Measurements from ENCODE around the gene PLPP1.

The PLPP1 gene

GRCh38 chr5:55498457-55498856, 36.3 kb downstream of the PLPP1 start:
- DNase-seq, result no peak

DNA sequence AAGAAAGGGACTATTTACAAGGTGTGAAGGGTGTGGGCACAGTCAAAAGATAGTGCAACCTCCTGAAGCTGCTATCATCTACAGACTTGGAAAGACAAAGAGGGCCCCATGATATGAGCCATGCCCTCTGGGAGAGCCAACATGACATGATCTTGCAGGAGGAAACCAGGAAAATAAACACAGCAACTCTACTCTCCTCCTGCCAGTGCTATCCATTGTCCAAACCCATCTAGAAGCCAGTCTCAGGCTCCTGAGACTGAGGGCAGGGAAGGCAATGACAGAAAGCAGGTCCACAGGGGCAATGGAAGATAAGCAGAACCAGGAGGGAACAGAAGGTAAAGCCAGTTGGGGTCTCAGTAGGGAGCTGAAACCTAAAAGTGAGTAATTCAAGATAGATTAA, 37.1 kb downstream of the PLPP1 start:
- no peak for DNase-seq

DNA sequence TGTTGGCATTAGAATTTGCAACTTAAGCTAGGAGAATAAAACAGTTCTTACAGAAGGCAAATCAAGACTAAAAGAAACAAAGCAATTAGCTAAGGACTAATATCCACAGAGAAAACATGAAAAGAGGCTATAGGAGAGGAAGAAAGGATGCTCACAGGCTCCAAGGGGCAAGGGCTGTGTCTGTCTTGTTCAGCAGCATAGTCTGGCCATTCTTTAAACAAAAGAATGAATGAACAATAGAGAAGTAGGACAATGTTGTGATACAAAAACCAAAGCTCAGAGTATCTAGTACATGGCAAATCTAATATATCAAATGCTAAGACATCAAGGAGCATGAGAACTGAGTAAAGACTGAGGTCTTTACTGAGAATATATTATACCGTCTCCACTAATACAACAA, 39.5 kb downstream of the PLPP1 start:
- DNase-seq, result no peak

DNA sequence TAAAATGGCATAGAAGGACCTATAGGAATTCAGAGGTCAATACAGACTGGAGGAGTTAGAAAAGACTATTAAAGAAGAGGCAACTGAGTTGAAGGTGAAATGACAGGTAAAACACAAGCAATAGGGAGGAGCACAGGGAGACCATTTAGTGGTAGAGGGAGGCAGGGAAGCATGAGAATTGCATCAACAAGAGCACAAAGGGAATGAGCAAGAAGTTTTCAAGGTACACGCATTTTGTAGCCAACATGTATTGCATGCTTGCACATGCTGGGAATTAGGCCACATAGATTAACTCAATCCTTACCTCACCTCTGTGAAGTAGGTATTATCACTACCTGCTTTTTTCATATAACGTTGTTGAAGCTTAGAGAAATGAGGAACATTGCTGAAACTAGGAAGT, 42.3 kb downstream of the PLPP1 start:
- DNase-seq, result no peak

DNA sequence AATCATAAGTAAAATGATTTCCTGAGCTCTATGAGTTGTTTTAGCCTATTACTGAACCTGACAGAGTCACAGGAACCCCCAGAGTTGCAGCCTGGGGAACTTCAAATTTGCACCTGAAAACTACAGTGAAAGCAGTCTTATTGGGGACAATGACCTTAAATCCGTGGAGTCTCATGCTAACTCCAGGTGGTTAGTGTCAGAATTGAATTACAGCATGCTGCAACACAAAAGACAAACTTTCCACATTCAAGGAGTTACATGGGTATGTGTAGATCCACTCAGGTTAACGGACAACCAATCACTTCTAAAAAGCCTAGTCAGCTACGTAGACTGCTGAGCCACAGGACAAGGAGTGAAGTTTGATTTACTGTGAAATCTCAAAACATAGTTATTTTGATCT, 49.7 kb downstream of the PLPP1 start:
- no peak for DNase-seq

DNA sequence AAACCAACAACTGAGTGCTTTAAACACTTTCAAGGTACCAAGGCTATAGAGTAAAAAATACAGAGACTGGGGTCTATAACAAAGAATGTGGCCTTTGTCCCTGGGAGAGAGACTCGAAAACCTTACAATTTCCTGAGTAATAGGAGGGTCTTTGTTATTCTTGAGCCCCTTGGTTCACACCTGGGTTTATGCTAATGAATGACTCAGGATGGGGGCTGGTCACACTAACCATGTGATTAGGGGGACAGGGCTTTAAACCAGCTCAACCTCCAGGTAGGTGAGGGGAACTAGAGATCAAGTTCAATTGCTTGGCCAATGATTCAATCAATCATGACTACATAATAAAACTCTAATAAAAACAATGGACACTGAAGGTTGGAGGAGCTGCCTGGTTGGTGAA, 50.2 kb downstream of the PLPP1 start:
- DNase-seq, result no peak

GRCh38 chr5:55483885-55484284, 50.9 kb downstream of the PLPP1 start:
- DNase-seq, result no peak

DNA sequence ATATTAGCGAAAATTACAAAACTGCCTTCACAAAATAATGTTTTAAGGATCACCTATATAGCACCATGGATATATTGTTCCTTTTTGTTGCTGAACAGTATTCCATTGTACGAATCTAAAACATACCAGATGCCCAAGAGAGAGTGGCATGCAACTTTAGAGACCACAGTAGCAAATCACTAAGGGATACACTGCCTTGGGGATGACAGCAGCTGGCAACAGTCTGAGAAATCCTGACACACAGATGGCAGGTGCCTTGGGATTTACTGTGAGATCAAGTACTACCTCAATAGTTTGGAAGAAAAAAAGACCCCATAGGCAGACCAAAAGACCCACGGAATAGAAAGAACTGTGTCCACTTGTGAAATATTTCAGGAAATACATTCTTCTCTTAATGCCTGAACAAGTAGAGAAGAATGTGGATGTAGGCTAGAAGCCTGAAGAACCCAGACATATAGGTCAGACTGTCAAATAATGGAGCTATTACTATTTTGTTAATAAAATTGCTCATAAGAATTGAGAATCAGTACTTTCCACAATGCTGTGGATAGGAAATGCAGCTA, 53.4 kb downstream of the PLPP1 start:
- no peak for DNase-seq

- DNase-seq, result no peak
These were observed 54.0 kb downstream of the PLPP1 start for GRCh38 chr5:55480781-55481180.

DNA sequence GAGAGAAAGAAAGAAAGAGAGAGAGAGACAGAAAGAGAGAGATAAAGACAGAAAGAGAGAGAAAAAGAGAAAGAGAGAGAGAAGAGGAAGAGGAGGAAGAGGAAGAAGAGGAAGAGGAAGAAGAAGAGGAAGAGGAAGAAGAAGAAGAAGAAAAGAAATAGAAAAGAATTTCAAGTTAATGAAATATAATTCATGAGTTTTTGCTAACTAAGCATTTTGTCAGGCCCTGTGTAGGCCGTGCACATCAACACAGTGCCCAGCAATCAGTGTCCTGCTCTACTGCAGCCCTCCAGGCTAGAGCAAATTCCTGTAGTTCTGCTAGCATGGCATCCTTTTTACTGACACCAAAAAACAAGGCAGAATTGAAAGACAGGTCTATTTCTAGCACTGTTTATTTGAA, 62.1 kb downstream of the PLPP1 start:
- no peak for DNase-seq

- DNase-seq, result no peak
These were observed 63.3 kb downstream of the PLPP1 start for GRCh38 chr5:55471468-55471867.

DNA sequence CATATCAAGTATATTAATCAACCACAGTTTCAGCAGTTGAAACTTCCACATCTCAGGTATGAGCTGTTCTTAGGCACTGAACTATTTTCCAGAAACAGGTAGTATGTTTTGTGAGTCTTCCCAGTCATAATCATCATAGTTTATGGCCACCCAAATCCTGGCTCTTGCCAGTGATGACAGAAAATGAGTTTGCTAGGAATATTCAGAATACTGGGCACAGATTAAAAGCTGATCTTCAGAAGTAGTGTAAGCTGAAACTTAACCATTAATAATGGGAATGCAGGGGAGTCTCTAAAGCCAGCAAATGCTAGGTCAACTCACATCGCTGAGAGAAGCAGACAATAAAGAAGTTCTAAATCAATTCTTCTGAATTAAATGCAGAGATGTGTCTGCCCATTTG, 64.5 kb downstream of the PLPP1 start:
- DNase-seq, result no peak

GRCh38 chr5:55469839-55470238, 64.9 kb downstream of the PLPP1 start:
- DNase-seq, result no peak

GRCh38 chr5:55467862-55468551, 66.8 kb downstream of the PLPP1 start:
- no peak for DNase-seq

DNA sequence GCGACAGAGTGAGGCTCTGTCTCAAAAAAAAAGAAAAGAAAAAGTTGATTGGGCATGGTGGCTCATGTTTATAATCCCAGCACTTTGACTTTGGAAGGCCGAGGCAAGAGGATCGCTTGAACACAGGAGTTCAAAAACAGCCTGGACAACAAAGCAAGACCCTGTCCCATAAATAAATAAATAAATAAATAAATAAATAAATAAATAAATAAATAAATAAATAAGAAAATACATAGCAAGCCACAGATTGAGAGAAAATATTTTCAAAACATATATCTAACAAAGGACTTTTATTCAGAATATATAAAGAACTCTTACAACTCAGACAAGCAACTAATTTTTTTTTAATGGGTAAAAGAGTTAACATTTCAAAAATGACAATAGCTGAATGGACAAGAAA, 71.2 kb downstream of the PLPP1 start:
- no peak for DNase-seq

DNA sequence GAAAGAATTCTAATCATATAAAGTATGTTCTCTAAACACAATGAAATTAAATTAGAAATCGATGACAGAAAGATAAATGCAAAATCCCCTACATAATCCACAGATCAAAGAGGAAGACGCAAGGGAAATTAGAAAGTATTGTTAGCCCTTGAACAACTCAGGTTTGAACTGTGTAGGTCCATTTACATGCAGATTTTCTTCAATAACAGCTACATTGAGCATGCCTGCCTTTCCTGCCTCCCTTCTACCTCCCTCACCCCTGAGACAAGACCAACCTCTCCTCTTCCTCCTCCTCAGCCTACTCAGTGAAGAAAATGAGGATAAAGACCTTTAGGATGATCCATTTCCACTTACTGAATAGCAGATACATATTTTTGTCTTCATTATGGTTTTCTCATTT, 75.2 kb downstream of the PLPP1 start:
- DNase-seq, result no peak

- DNase-seq, result peak in 1 of 2 experiments; percentile 21
These were observed 78.4 kb downstream of the PLPP1 start for GRCh38 chr5:55456216-55456895.

- no peak for DNase-seq
These were observed 80.5 kb downstream of the PLPP1 start for GRCh38 chr5:55454282-55454681.

DNA sequence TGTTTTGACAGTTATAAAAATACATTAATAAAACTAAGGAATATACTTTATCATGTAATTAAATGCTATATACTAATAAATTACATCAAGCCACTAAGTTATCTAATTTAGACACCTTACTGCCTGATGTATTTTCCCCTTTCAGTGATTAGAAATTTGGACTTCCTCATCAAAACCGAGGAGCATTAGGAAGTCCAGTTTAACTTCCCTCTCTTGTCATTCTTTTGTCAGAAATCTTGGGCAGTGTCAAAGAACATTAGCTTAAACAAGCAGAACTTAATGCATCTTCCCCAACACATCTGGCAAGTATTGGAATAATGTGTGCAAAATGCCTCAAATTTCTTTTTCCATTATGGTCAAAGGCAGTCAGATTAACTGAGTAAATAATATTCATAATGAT, 81.6 kb downstream of the PLPP1 start:
- DNase-seq, result no peak

DNA sequence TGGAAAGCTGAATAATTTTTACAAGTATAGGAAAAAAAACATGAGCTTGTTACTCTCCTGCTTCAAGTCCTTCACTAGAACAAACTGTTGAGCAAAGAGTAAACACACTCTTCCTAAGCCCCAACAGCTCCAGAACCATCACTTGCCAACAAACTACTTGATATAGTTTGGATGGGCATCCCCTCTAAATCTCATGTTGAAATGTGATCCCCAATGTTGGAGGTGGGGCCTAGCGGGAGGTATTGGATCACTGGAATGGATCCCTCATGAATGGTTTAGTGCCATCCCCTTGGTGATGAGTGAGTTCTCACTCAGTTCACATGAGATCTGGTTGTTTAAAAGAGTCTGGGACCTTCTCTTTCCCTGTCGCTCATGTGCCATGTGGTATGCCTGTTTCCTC, 82.8 kb downstream of the PLPP1 start:
- DNase-seq, result no peak

GRCh38 chr5:55450050-55450765, 84.6 kb downstream of the PLPP1 start:
- DNase-seq, result no peak

DNA sequence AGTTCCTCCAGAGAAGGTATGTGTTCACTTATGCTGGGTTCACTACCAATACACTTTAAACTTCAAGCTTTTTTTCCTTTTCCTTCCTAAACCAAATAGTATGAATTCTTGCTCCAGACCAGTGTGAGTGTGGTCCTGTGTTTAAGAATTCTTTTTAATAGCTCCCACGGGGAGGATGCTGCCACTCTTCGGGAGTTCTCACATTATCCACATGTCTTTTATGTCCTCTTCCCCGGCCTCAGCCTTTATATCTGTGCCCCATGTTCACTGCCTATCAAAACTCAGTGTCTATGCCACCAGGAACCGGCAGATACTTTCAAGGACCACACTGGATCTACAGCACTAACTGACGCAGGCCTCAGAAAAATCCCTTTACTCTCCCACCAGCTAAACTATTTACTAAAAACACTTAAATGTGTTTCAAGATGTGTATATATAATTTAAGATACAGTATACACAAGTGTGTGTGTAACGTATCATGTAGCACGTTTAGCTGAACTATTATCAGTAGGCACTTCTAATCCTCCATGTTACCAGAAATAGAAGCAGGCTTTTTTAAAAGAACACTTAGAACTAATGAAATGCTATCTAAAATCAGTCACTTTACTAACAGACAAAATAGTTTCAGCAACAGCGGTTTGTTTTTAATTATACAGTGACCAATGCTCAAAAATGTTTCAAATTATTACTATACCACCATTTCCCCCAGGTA, 88.0 kb downstream of the PLPP1 start:
- no peak for DNase-seq

DNA sequence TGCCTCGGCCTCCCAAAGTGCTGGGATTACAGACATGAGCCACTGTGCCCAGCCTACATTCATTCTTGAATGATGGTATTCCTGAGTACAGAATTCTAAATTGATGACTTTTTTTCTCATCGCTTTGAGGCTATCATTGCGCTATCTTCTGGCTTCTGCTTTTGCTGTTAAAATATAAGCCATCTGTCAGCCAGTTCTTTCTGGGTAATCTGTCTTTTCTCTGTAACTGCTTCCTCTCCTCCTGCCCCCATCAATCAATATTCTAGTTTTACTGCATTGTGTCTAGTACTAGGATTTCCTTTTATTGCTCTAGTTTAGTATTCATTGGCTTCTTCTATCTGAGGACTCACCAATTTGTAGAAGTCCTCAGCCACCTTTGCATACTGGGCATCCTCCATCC, 89.0 kb downstream of the PLPP1 start:
- DNase-seq, result no peak

Measured in SW 1271 (cell line).